Activated T-cell treated with anti-CD3 and anti-CD28 coated beads, Interleukin-2, amount 50 U/mL, for 24 hours (primary cell): ENCODE measurements around the gene TEAD1.

Experiments
- DNase-seq: peaks from one replicate; pipeline ENCODE4 v3.0.0-alpha.2; 2020
- H3K27ac Mint-ChIP-seq: 2 replicates; pipeline ENCODE4 v1.8.0; 2020; ENCODE audit warnings: mild to moderate bottlenecking, mixed read lengths
- H3K27me3 Mint-ChIP-seq: 2 replicates; pipeline ENCODE4 v1.8.0; 2020; ENCODE audit warnings: mixed read lengths
- H3K36me3 Mint-ChIP-seq: 2 replicates; pipeline ENCODE4 v1.8.0; 2020; ENCODE audit warnings: low read depth, mixed read lengths
- H3K4me1 Mint-ChIP-seq: 2 replicates; pipeline ENCODE4 v1.8.0; 2020; ENCODE audit warnings: low read depth, mixed read lengths
- H3K4me3 Mint-ChIP-seq: 2 replicates; pipeline ENCODE4 v1.8.0; 2020; ENCODE audit warnings: mild to moderate bottlenecking, moderate library complexity, mixed read lengths
- H3K9me3 Mint-ChIP-seq: 2 replicates; pipeline ENCODE4 v1.8.0; 2020; ENCODE audit warnings: mixed read lengths

Gene TEAD1

GRCh38 chr11:12808519-12808918 is 134.3 kb downstream of the TEAD1 start:
- DNase-seq: no peak
- no peaks in the 10 kb centered on the region for H3K36me3 Mint-ChIP-seq
- no peaks in the 10 kb centered on the region for H3K4me1 Mint-ChIP-seq
- H3K27me3 Mint-ChIP-seq: peaks cover 47% of the 10 kb centered on the region
- H3K9me3 Mint-ChIP-seq: no peaks in the 10 kb centered on the region
- H3K27ac Mint-ChIP-seq: no peak overlapping the region
- no peak overlapping the region for H3K4me3 Mint-ChIP-seq

DNA sequence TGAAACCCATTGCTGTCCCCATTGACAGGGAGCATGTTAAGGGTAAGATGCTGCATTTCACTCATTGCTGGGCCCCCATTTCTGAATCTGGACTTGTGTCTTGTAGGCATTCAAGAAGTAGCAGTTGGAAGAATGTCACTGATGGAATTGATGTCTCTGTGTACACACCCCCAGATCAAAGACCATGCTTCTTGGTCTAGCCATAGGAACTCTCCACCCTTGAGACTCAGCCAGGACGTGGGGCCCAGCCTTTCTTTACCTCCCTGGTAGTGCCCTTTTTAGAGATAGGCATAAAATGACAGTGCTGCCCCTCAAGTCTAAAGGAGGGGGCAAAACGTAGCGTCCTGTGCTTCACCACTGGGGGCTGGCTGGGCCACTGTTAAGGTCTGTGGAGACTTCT is 135.1 kb downstream of the TEAD1 start:
- Mint-ChIP-seq H3K27ac (no peak overlapping the region), H3K4me3 (no peak overlapping the region), H3K4me1 (no peaks in the 10 kb centered on the region), H3K9me3 (no peaks in the 10 kb centered on the region), H3K36me3 (no peaks in the 10 kb centered on the region), H3K27me3 (peaks cover 50% of the 10 kb centered on the region)
- DNase-seq: no peak

- DNase-seq: no peak
- Mint-ChIP-seq H3K27ac (no peak overlapping the region), H3K36me3 (no peaks in the 10 kb centered on the region), H3K9me3 (no peaks in the 10 kb centered on the region), H3K4me3 (no peak overlapping the region), H3K4me1 (peaks cover 2% of the 10 kb centered on the region), H3K27me3 (peaks cover 51% of the 10 kb centered on the region)
Observed at GRCh38 chr11:12809864-12810567, 135.8 kb downstream of the TEAD1 start.

DNA sequence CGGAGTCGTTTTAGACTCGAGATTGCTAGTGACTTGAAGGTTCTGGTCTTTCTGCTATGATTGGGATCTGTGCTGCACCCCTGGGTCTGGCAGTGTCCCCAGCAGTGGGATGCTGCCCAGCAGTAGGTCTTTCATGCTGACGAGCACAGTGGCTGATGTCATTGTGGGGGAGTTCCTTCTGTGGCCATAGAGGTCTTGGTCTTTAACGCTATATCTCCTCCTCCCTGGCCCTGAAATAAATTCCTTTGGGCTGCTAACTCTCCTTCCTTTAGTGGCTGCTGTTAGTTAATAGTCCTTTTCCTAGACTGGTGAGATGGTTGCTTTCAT is 136.3 kb downstream of the TEAD1 start:
- Mint-ChIP-seq H3K9me3 (no peaks in the 10 kb centered on the region), H3K4me1 (peaks cover 4% of the 10 kb centered on the region), H3K36me3 (no peaks in the 10 kb centered on the region), H3K27ac (no peak overlapping the region), H3K27me3 (peaks cover 53% of the 10 kb centered on the region), H3K4me3 (no peak overlapping the region)
- no peak for DNase-seq

GRCh38 chr11:12811861-12812260 is 137.6 kb downstream of the TEAD1 start:
- H3K27ac Mint-ChIP-seq: no peak overlapping the region
- H3K4me3 Mint-ChIP-seq: no peak overlapping the region
- H3K36me3 Mint-ChIP-seq: no peaks in the 10 kb centered on the region
- H3K9me3 Mint-ChIP-seq: no peaks in the 10 kb centered on the region
- peaks cover 4% of the 10 kb centered on the region for H3K4me1 Mint-ChIP-seq
- peaks cover 55% of the 10 kb centered on the region for H3K27me3 Mint-ChIP-seq
- no peak for DNase-seq

- Mint-ChIP-seq H3K4me3 (no peak overlapping the region), H3K27ac (no peak overlapping the region), H3K4me1 (peaks cover 4% of the 10 kb centered on the region), H3K27me3 (peaks cover 58% of the 10 kb centered on the region), H3K9me3 (no peaks in the 10 kb centered on the region), H3K36me3 (no peaks in the 10 kb centered on the region)
- DNase-seq: no peak
Observed at GRCh38 chr11:12812849-12813248, 138.6 kb downstream of the TEAD1 start.

DNA sequence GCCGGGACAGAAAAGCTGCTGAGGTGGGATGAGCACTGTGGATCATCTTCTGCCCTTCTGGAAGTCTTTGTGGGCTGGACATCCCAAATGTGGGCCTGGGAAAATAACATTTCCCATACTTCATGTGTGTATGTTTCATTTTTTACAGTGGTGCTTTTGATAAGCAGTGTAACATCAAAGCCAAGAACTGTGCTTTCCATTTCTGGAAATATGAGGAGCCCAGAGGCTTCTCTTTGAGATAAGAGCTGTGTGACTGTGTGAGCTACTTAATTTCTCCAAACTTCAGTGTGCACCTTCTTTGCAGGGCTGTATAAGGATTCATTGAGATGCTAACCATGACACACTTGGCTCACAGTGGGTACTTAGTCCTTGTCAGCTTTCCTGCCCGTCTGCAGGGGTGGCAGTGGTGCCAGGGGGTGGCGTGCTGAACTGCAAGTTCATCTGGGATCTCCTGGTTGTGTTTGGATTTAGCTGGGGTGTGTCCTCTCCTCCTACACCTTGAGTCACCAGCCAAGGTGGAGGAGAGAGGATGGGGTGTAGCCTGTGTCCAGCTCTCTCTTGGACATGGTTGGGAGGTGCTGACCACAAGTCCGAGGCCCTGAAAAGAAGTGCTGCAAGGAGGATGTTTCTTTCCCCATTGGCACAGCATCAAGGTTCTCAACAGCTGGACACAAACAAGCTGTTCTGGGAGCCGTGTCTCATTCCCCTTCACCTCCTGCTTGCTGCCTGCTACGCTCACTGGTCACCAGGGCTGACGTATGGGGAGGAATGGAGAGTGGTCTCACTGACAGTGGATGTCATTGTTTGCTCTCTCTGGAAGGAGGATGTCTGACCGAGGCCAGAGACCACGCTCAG is 139.4 kb downstream of the TEAD1 start:
- Mint-ChIP-seq H3K36me3 (no peaks in the 10 kb centered on the region), H3K27me3 (peaks cover 58% of the 10 kb centered on the region), H3K4me1 (peaks cover 4% of the 10 kb centered on the region), H3K27ac (no peak overlapping the region), H3K9me3 (no peaks in the 10 kb centered on the region), H3K4me3 (no peak overlapping the region)
- DNase-seq: no peak

DNA sequence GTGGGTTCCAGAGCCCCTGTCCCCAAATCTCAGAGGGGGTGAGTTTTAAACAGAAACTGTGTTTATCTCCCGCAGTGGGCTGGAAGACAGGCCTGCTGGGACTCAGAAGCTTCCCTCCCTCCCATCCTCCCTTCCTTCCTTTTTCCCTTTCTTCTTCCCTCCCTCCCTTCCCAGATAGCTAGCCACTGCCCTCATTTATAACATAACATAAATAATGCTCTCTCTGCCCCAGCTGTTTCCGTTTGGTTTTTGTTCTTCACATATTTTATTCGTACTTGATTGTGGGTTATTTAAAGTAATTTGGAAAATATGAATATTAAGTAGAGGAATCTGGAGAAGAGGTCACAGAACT is 140.9 kb downstream of the TEAD1 start:
- H3K4me3 Mint-ChIP-seq: no peak overlapping the region
- H3K36me3 Mint-ChIP-seq: no peaks in the 10 kb centered on the region
- peaks cover 4% of the 10 kb centered on the region for H3K4me1 Mint-ChIP-seq
- peaks cover 60% of the 10 kb centered on the region for H3K27me3 Mint-ChIP-seq
- no peaks in the 10 kb centered on the region for H3K9me3 Mint-ChIP-seq
- no peak for DNase-seq
- H3K27ac Mint-ChIP-seq: no peak overlapping the region

DNA sequence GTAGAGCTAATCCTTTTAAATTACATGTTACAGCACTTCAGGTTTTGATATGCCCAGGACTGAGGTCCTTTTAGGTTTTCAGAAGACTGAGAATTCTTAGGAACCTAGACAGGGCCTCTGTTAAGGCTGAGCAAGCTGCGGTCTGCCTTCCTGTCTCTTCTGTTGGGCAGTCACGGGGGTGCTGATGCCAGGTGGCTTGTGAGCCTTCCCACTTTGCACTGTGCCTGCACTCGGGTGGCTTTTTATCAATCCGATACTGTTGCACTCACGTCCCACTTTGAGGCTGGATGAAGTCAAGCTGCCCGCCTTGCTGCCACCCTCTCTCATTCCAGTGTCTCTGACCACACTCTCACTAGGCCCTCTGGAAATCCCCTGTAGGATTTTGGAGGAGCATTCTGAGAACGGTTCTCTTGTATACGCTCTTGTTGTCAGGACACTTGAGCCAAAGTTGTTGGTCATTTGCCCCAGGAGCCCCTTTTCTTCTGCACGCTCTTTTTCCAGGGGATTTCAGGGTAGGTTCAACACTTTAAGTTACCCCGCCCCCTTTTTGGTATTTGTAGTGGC is 141.8 kb downstream of the TEAD1 start:
- no peak for DNase-seq

GRCh38 chr11:12817681-12818332 is 143.6 kb downstream of the TEAD1 start:
- Mint-ChIP-seq H3K4me3 (no peak overlapping the region), H3K4me1 (peaks cover 4% of the 10 kb centered on the region), H3K27ac (no peak overlapping the region), H3K9me3 (no peaks in the 10 kb centered on the region), H3K36me3 (no peaks in the 10 kb centered on the region), H3K27me3 (peaks cover 56% of the 10 kb centered on the region)
- DNase-seq: no peak

More for the DNA sequence above, 141.8 kb downstream of the TEAD1 start:
- Mint-ChIP-seq H3K36me3 (no peaks in the 10 kb centered on the region), H3K4me3 (no peak overlapping the region), H3K9me3 (no peaks in the 10 kb centered on the region), H3K27me3 (peaks cover 56% of the 10 kb centered on the region), H3K4me1 (peaks cover 4% of the 10 kb centered on the region), H3K27ac (no peak overlapping the region)

DNA sequence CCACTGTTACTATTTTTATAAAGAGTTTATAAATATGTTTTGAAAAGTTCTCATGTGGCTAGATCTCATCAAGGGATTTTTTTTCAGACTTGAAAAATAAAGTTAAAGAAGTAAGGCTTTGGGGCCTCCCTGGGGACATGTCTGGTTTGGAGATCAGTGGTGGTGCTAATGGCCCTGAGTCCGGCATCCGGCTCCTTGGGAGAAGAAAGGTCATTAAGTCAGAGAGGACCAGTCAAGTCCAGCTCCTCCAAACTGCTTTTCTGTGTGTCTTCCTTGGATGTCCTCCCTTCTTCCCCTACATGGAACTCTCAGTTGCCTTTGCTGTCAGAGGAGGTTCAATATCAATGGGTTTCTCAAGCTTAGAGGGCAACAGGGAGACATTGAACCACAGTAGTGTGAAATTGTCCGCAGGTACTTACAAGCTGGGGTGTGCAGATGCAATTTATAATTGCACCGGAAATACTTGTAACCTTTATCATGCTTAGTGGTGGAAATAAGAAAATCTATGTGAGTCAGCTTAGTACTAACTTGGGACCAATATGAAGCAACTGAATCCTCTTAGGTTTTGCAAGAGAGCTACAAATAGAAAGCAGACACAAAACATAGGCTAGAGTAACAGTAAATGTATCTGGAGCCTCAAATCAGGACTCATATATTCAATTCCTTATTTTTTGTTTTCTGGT is 144.3 kb downstream of the TEAD1 start:
- H3K9me3 Mint-ChIP-seq: no peaks in the 10 kb centered on the region
- peaks cover 57% of the 10 kb centered on the region for H3K27me3 Mint-ChIP-seq
- H3K4me3 Mint-ChIP-seq: no peak overlapping the region
- H3K36me3 Mint-ChIP-seq: no peaks in the 10 kb centered on the region
- H3K27ac Mint-ChIP-seq: no peak overlapping the region
- peaks cover 4% of the 10 kb centered on the region for H3K4me1 Mint-ChIP-seq
- DNase-seq: no peak

- no peak overlapping the region for H3K4me3 Mint-ChIP-seq
- H3K4me1 Mint-ChIP-seq: no peaks in the 10 kb centered on the region
- H3K9me3 Mint-ChIP-seq: no peaks in the 10 kb centered on the region
- DNase-seq: no peak
- H3K27me3 Mint-ChIP-seq: peaks cover 67% of the 10 kb centered on the region
- no peaks in the 10 kb centered on the region for H3K36me3 Mint-ChIP-seq
- no peak overlapping the region for H3K27ac Mint-ChIP-seq
Observed at GRCh38 chr11:12822392-12823022, 148.3 kb downstream of the TEAD1 start.

GRCh38 chr11:12824281-12825041 is 150.2 kb downstream of the TEAD1 start:
- H3K27me3 Mint-ChIP-seq: peaks cover 79% of the 10 kb centered on the region
- peaks cover 13% of the 10 kb centered on the region for H3K4me1 Mint-ChIP-seq

More at GRCh38 chr11:12824281-12825041, 150.2 kb downstream of the TEAD1 start:
- Mint-ChIP-seq H3K27ac (no peak overlapping the region), H3K9me3 (no peaks in the 10 kb centered on the region), H3K4me3 (no peak overlapping the region), H3K36me3 (no peaks in the 10 kb centered on the region)
- no peak for DNase-seq
